Naive B cell (primary cell): Measurements from ENCODE around the gene SNED1. TPM values are rescaled to one million over a fixed set of nuclear protein-coding genes. Genes with fewer than 3 reads are reported as not detected.

ENCODE experiments used
- ATAC-seq, 2 donors: fragments of 150-1000 bp; cut with Tn5 transposase; 2 replicates each; pipeline ENCODE4 v1.10.0; 2021; ENCODE audit warnings: low read depth in 2 of 2, mild to moderate bottlenecking in 2 of 2, moderate library complexity in 2 of 2
- DNase-seq: peaks from one replicate; pipeline ENCODE4 v3.0.0; 2022
- H3K27ac Mint-ChIP-seq, 6 donors: one replicate each; pipeline ENCODE4 v1.8.0; 2020 to 2022; ENCODE audit warnings: mild to moderate bottlenecking in 6 of 6, mixed read lengths in 6 of 6, moderate library complexity in 5 of 6, inconsistent platforms in 2 of 6
- H3K27me3 Mint-ChIP-seq, 3 donors: one replicate each; pipeline ENCODE4 v1.8.0; 2021 to 2022; ENCODE audit warnings: mixed read lengths in 3 of 3, mild to moderate bottlenecking in 1 of 3
- H3K36me3 Mint-ChIP-seq, 2 donors: one replicate each; pipeline ENCODE4 v1.8.0; 2020 to 2022; ENCODE audit warnings: mixed read lengths in 2 of 2, inconsistent platforms in 1 of 2, mild to moderate bottlenecking in 1 of 2
- H3K4me1 Mint-ChIP-seq, 3 donors: one replicate each; pipeline ENCODE4 v1.8.0; 2020 to 2022; ENCODE audit warnings: mixed read lengths in 3 of 3, inconsistent platforms in 1 of 3, mild to moderate bottlenecking in 1 of 3, moderate library complexity in 1 of 3
- H3K4me3 Mint-ChIP-seq, 8 donors: one replicate each; pipeline ENCODE4 v1.8.0; 2020 to 2022; ENCODE audit warnings: mild to moderate bottlenecking in 8 of 8, mixed read lengths in 8 of 8, moderate library complexity in 8 of 8, inconsistent platforms in 2 of 8
- H3K9me3 Mint-ChIP-seq, 7 donors: one replicate each; pipeline ENCODE4 v1.8.0; 2020 to 2022; ENCODE audit warnings: mixed read lengths in 7 of 7, mild to moderate bottlenecking in 5 of 7, inconsistent platforms in 2 of 7, moderate library complexity in 1 of 7
- polyA plus RNA-seq, 6 donors: library from polyadenylated mRNA; unstranded; fragments of 300-500 nt; fragmentation: Illumina TruSeq; gene quantifications; one replicate each; pipeline ENCODE4 v1.2.3, GENCODE V29; 2021; ENCODE audit warnings: low read depth in 6 of 6

The SNED1 gene
- polyA plus RNA-seq, 6 donors from 2014 or later = 0.75 to 3.2 (median 1.3) TPM

- H3K27me3 Mint-ChIP-seq = no peaks in the 10 kb centered on the region
- H3K36me3 Mint-ChIP-seq = peaks cover 4 to 10% of the 10 kb centered on the region in 2 donors
- H3K27ac Mint-ChIP-seq = peak overlapping the region in 3 of 6 donors; percentile 77 to 100 (median 89)
- H3K4me3 Mint-ChIP-seq = no peak overlapping the region
- peaks cover 24 to 42% (median 30%) of the 10 kb centered on the region in 3 donors for H3K4me1 Mint-ChIP-seq
- H3K9me3 Mint-ChIP-seq = peaks cover 0 to 3% (median 0%) of the 10 kb centered on the region in 7 donors
- DNase-seq (no peak), ATAC-seq (no peak)
Observed at GRCh38 chr2:241130316-241130715, 131.9 kb downstream of the SNED1 start.

GRCh38 chr2:241131531-241131930 is 133.1 kb downstream of the SNED1 start:
- H3K36me3 Mint-ChIP-seq = peaks cover 4 to 10% of the 10 kb centered on the region in 2 donors
- peaks cover 0 to 3% (median 0%) of the 10 kb centered on the region in 7 donors for H3K9me3 Mint-ChIP-seq
- DNase-seq (no peak), ATAC-seq (no peak)
- no peak overlapping the region for H3K27ac Mint-ChIP-seq
- no peak overlapping the region for H3K4me3 Mint-ChIP-seq
- H3K27me3 Mint-ChIP-seq = no peaks in the 10 kb centered on the region
- H3K4me1 Mint-ChIP-seq = peaks cover 22 to 31% (median 24%) of the 10 kb centered on the region in 3 donors

DNA sequence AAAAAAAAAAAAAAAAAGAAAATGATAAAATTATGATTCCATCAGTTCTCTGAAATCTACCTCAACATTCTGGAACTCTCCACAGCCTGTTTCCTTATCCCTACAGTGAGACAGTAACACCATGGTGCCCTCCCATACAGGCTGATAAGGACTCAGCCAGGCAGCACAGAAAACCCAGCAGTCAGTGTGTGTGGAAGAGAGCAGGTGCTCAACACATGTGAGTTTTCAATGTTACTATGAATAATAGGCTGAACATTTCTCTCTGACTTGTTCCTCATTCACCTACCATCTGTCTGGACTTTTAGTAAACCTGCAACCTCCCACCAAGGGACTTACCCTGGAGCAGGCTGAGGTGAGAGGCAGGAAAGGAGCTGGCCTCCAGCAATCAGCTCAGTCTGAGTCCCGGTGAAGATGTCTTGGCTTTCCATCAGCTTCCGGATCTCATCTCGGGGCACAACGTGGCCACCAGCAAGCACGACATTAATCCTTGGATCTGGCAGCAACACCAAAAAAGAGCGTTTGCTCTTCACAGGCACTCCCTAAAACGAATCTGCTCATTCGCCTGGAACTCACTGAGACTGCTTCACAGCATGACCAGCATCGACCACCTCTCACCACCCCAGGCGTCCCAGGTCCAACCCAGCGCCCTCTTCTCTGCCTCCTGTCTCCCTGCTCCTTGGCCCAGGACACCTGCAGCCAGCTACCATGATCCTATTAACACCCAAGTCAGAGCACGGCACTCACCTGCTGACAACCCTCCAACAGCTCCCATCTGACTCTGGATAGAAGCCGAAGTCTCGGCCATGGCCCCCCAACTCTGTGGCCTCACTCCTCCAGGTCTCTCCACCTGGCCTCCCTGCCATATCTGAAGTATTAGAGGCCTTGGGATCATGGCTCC is 134.4 kb downstream of the SNED1 start:
- peaks cover 11 to 20% (median 17%) of the 10 kb centered on the region in 3 donors for H3K4me1 Mint-ChIP-seq
- peaks cover 0 to 2% (median 0%) of the 10 kb centered on the region in 7 donors for H3K9me3 Mint-ChIP-seq
- ATAC-seq (no peak), DNase-seq (no peak)
- H3K27me3 Mint-ChIP-seq = no peaks in the 10 kb centered on the region
- H3K36me3 Mint-ChIP-seq = peaks cover 4 to 10% of the 10 kb centered on the region in 2 donors
- H3K27ac Mint-ChIP-seq = peak overlapping the region in 5 of 6 donors; percentile 23 to 93 (median 39)
- H3K4me3 Mint-ChIP-seq = peak overlapping the region in 1 of 8 donors; percentile 12

GRCh38 chr2:241133436-241133820 is 135.0 kb downstream of the SNED1 start:
- Mint-ChIP-seq H3K27ac (peak overlapping the region in 2 of 6 donors; percentile 23 to 33), H3K36me3 (peaks cover 4 to 10% of the 10 kb centered on the region in 2 donors), H3K4me1 (peaks cover 6 to 14% (median 12%) of the 10 kb centered on the region in 3 donors), H3K27me3 (no peaks in the 10 kb centered on the region), H3K4me3 (no peak overlapping the region), H3K9me3 (no peaks in the 10 kb centered on the region)
- DNase-seq = no peak
- ATAC-seq = no peak

DNA sequence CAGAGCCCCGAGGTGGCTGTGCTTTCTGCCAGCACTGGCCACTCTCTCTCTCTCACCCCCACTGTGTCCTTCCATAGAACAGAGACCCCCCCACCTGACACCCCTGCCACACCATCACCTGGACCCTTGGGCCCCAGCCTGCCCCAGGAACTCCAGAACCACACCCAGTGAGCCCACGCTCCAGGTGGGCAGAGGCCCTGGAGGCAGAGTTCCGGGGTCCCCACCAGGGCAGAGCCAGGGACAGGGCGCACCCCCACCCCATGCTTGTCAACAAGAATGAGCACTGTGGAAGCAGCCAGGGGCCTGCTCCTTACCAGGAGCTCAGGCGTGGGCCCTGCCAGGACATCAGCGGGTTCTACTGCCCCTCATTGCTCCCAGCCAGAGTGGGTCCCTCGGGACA is 136.3 kb downstream of the SNED1 start:
- no peaks in the 10 kb centered on the region for H3K27me3 Mint-ChIP-seq
- H3K9me3 Mint-ChIP-seq = no peaks in the 10 kb centered on the region
- no peak overlapping the region for H3K27ac Mint-ChIP-seq
- ATAC-seq = no peak
- no peak overlapping the region for H3K4me3 Mint-ChIP-seq
- peaks cover 0 to 6% (median 4%) of the 10 kb centered on the region in 3 donors for H3K4me1 Mint-ChIP-seq
- no peak for DNase-seq
- H3K36me3 Mint-ChIP-seq = peaks cover 4 to 10% of the 10 kb centered on the region in 2 donors

DNA sequence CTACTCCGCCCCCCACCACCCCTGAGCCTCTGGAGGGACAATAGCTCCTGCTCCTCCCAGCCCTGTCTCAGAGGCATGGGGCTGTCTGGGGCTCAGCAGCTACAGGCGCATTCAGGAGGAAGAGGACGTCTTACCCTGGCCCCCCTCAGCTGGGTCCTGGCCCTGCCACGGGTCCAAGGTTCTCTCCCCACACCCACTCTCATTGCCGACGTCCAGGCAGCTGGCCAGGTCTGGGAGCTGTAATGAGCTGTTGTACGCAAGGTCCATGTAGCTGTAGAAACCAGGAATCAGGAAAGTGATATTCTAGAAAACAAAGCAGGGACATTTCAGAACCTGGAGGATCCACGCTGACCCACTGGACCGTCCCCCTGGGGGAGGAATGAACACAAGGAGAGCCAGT is 137.3 kb downstream of the SNED1 start:
- peaks cover 0 to 4% (median 3%) of the 10 kb centered on the region in 3 donors for H3K4me1 Mint-ChIP-seq
- no peaks in the 10 kb centered on the region for H3K9me3 Mint-ChIP-seq
- no peak overlapping the region for H3K27ac Mint-ChIP-seq
- H3K27me3 Mint-ChIP-seq = no peaks in the 10 kb centered on the region
- peaks cover 4 to 10% of the 10 kb centered on the region in 2 donors for H3K36me3 Mint-ChIP-seq
- no peak overlapping the region for H3K4me3 Mint-ChIP-seq
- ATAC-seq (no peak), DNase-seq (no peak)

DNA sequence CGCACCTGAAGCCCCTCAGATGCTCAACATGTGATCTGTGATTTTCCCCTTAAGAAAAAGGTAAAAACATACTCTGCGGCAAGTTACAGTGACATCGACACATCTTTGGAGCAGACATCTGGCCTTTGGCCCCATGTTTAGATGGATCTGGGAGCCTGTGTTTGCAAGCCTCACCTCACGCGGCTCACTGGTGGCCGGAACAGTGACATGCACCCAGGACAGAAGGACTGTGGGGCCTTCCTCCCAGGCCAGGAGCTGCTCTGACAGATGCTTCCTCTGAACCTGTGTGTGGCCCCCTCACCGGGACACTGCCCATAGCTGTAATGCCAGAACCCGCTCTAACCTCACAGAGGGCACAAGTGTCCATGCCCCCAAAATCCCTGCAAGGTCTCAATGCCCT is 137.8 kb downstream of the SNED1 start:
- Mint-ChIP-seq H3K9me3 (no peaks in the 10 kb centered on the region), H3K4me3 (no peak overlapping the region), H3K36me3 (peaks cover 4 to 10% of the 10 kb centered on the region in 2 donors), H3K4me1 (peaks cover 0 to 4% (median 0%) of the 10 kb centered on the region in 3 donors), H3K27ac (no peak overlapping the region), H3K27me3 (no peaks in the 10 kb centered on the region)
- no peak for DNase-seq
- ATAC-seq = no peak

- DNase-seq = no peak
- peaks cover 4 to 5% (median 4%) of the 10 kb centered on the region in 3 donors for H3K4me1 Mint-ChIP-seq
- peaks cover 4 to 14% of the 10 kb centered on the region in 2 donors for H3K36me3 Mint-ChIP-seq
- no peak overlapping the region for H3K27ac Mint-ChIP-seq
- no peaks in the 10 kb centered on the region for H3K9me3 Mint-ChIP-seq
- H3K4me3 Mint-ChIP-seq = no peak overlapping the region
- H3K27me3 Mint-ChIP-seq = no peaks in the 10 kb centered on the region
- ATAC-seq = no peak
Observed at GRCh38 chr2:241136661-241137260, 138.3 kb downstream of the SNED1 start.

- Mint-ChIP-seq H3K9me3 (no peaks in the 10 kb centered on the region), H3K27ac (no peak overlapping the region), H3K4me1 (peaks cover 8 to 10% (median 9%) of the 10 kb centered on the region in 3 donors), H3K4me3 (peak overlapping the region in 1 of 8 donors; percentile 60), H3K36me3 (peaks cover 2 to 20% of the 10 kb centered on the region in 2 donors), H3K27me3 (no peaks in the 10 kb centered on the region)
- ATAC-seq (no peak), DNase-seq (no peak)
Observed at GRCh38 chr2:241137276-241138190, 139.1 kb downstream of the SNED1 start.

DNA sequence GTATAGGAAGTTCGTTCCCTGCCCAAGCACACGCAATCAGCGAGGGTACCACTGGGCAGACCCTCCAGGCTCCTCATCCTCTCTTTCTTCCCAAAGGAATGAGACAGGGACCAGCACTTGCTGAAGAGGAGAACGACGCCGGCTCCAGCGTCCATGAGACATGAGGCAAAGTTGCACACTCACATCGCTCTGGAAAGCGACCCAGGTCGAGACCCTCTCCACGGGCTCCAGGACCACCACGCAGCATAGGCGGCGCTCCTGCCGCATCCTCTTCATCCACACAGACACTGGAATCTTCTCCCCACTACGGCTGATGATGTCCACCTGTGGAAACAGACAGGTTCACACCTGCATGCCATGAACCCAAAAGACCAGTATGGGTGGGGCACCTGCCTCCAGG is 140.1 kb downstream of the SNED1 start:
- DNase-seq = no peak
- peaks cover 8 to 10% (median 9%) of the 10 kb centered on the region in 3 donors for H3K4me1 Mint-ChIP-seq
- no peaks in the 10 kb centered on the region for H3K27me3 Mint-ChIP-seq
- no peak for ATAC-seq
- H3K9me3 Mint-ChIP-seq = no peaks in the 10 kb centered on the region
- no peak overlapping the region for H3K27ac Mint-ChIP-seq
- H3K4me3 Mint-ChIP-seq = no peak overlapping the region
- peaks cover 0 to 11% of the 10 kb centered on the region in 2 donors for H3K36me3 Mint-ChIP-seq

DNA sequence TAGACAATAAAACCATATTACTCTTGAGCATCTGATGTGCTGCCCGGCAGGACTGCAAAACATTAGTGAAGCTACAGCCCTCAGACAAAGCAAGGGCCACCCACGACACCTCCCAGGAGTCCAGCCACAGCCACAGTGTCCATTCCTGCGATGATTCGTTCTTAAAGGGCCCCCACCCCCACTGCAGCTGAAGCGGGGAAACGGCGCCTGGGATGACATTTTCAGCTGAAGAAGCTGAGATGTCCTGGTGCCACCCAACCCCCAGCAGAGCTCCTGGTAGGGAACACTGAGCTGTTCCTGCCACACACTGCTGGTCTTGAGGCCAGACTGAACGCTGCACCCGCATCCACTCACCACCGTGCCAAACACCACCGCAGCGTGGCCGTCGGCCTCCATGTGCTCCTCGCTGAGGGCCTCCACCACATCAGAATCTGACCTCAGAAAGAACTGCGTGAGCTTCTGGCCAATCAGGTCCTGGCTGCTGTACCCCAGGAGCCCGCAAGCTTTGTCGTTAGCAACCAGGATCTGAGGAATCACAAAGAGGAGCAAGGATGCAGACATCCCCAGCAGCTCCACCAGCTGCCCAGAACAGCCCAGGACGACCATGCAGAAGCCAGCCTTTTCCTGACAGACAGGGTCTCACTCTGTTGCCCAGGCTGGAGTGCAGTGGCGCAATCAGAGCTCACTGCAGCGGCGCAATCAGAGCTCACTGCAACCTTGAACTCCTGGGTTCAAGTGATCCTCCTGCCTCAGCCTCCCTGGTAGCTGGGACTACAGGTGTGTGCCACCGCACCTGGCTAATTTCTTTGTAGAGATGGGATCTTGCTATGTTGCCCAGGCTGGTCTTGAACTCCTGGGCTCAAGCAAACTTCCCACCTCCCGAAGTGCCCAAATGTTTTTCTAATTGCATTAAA is 141.4 kb downstream of the SNED1 start:
- H3K4me1 Mint-ChIP-seq = peaks cover 8 to 10% (median 9%) of the 10 kb centered on the region in 3 donors
- peak overlapping the region in 2 of 8 donors; percentile 3 to 25 for H3K4me3 Mint-ChIP-seq
- no peaks in the 10 kb centered on the region for H3K9me3 Mint-ChIP-seq
- no peaks in the 10 kb centered on the region for H3K27me3 Mint-ChIP-seq
- DNase-seq (no peak), ATAC-seq (no peak)
- H3K36me3 Mint-ChIP-seq = peaks cover 0 to 11% of the 10 kb centered on the region in 2 donors
- peak overlapping the region in 1 of 6 donors; percentile 28 for H3K27ac Mint-ChIP-seq

- H3K27ac Mint-ChIP-seq = no peak overlapping the region
- peaks cover 0 to 11% of the 10 kb centered on the region in 2 donors for H3K36me3 Mint-ChIP-seq
- no peaks in the 10 kb centered on the region for H3K27me3 Mint-ChIP-seq
- no peak for DNase-seq
- ATAC-seq = no peak
- no peaks in the 10 kb centered on the region for H3K9me3 Mint-ChIP-seq
- no peak overlapping the region for H3K4me3 Mint-ChIP-seq
- peaks cover 8 to 10% (median 9%) of the 10 kb centered on the region in 3 donors for H3K4me1 Mint-ChIP-seq
Observed at GRCh38 chr2:241140445-241140840, 142.0 kb downstream of the SNED1 start.
